Left kidney (tissue), 8 donors: ENCODE data around the gene SYNJ1. TPM values are rescaled to one million over a fixed set of nuclear protein-coding genes. Genes with fewer than 3 reads are reported as not detected.
A peak's percentile ranks its signal among the peaks of the same experiment; 100 is the strongest.
"Not testable (repeated sequence)": the region's sequence is repeated elsewhere in the genome, so short reads cannot be mapped to it uniquely, and the experiment has no call there.

Source experiments
- DNase-seq: peaks from one replicate; pipeline ENCODE4 v3.0.0-alpha.2; 2013
- long read RNA-seq, 8 donors: transcript quantifications; one replicate each; lab custom pipeline, GENCODE V29; 2026
- polyA plus RNA-seq: library from polyadenylated mRNA; unstranded; fragments of 120-200 nt; gene quantifications from one replicate; pipeline ENCODE4 v1.2.1, GENCODE V29; 2013; ENCODE audit not compliant: insufficient read length

SYNJ1 gene
- 19.4 TPM for polyA plus RNA-seq
- long read RNA-seq, donor 1 = 0 reads
- long read RNA-seq, donor 2 = 0 reads
- long read RNA-seq, donor 3 = 0 reads
- long read RNA-seq, donor 4 = 0 reads
- long read RNA-seq, donor 5 = 0 reads
- long read RNA-seq, donor 6 = 0 reads
- long read RNA-seq, donor 7, full-length matches to known transcripts = 1 of 1 reads
- long read RNA-seq, donor 7, partial matches to known transcripts = 0 of 1 reads
- long read RNA-seq, donor 7, other reads (novel, unspliced or antisense) = 0 of 1 reads
- long read RNA-seq, donor 8 = 0 reads

DNA sequence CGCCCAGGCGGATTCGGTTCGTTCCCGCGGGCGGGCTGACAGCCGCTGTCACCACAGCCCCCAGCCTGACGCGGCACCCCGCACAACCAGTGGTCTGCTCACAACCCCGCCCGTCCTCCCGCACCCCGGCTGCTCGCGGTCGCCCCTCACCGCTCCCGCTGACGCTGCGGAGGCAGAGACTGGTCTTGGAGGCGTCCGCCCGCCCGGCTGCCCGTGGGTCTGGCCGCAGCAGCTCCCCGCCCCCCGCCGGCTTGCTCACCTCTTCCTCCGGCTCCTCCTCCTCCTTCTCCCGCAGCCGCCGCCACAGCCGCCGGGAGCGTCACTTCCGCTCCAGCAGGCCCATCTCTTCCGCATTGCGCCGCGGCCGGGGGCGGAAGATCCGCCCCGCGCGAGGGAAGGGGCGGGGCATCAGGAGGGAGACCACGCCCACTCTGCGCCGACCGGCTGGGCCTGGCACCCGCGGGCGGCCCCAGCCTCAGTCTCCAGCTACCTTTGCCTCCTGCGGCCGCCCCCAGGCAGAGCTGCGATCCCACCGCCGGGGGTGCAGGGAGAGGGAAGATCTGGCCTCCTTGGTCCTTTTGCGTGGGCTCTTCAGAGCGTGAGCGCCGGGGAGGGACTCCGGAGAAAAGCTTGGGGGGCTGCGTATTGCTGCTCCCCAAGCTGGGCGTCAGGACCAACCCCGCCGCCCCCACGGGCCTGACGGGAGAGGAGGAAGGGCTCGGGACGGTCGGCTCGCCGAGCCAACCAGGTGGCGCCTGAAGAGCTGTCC is at the start of gene SYNJ1:
TSS of gene SYNJ1 (minus strand) at position 327 of the 769 bp plus-strand sequence. CDS start 1,118 bp downstream, outside the sequence.
- DNase-seq = peak; percentile 92

DNA sequence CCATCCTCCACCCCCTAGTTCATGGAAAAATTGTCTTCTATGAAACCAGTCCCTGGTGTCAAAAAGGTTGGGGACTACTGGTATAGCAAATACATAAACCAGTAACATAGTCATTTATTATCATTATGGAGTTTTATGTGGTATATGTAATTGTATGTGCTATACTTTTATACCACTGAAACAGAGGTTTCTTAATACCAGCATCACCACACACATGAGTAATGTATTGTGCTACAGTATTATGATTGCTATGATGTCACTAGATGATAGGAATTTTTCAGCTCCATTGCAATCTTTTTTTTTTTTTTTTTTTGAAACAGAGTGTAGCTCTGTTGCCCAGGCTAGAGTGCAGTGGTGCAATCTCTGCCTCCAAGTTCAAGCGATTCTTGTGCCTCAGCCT is 49.5 kb upstream of the SYNJ1 start:
- no peak for DNase-seq

DNA sequence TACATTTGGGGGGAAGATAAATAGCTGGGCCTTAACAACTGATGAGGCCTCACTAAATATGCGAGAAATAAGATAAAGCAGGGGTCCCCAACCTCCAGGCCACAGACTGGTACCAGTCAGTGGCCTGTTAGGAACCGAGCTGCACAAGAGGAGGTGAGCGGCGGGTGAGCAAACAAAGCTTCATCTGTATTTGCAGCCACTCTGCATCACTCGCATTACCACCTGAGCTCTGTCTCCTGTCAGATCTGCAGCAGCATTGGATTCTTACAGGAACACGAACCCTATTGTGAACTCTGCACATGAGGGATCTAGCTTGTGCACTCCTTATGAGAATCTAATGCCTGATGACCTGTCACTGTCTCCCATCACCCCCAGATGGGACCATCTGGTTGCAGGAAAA is 48.9 kb upstream of the SYNJ1 start:
- DNase-seq = no peak

- not testable (repeated sequence) for DNase-seq
Observed at GRCh38 chr21:32773048-32773344, 45.2 kb upstream of the SYNJ1 start.

- DNase-seq = peak; percentile 20
Observed at GRCh38 chr21:32772281-32773047, 44.7 kb upstream of the SYNJ1 start.

DNA sequence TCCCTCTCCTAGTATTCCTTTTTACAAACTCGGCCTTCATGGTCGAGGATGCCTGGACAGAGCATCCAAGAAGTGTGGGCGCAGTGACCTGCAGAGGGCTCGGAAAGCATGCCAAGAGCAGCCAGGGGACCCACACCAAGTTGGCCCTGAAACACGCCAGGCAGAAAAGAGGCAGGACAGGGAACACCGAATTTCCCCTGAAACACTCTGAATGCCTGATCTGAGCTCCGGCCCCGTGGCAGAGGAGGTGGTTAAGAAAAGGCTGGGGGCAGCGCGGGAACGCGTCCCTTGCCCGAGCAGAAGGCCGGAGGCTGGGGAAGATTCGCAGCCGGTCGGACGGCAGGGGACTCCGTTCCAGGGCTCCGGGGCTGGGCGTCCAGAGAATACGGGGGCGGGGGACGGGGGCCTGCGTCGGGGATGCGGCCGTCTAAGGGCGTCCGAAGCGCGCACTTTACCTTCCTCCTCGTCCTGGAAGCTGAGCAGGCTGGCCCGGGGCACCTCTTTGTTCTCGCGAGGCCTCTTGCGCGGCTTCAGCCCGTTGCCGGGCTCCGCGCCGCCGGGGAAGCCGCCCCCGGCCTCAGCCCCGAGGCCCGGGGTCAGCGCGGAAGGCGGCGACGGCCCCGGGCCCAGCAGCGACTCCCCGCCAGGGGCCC is 43.2 kb upstream of the SYNJ1 start:
- DNase-seq = peak; percentile 24

DNA sequence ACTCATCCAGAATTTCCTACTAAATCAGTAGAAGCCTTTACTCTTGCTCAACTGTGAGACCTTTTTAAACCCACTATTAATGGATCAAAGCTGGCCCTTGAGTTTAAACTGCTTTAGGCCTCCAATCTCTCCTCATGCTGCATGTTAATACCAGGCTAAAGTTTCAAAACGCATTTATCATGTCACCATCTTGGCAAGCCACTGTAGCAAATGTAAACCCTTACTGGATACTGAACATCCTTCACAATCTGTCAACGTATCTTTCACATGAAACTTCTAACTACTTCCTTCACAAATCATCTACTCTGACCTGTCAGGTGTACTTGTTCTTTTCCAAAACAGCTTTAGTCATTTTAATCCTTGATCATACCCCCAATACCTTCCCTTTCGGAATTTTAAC is 40.7 kb upstream of the SYNJ1 start:
- DNase-seq = no peak

DNA sequence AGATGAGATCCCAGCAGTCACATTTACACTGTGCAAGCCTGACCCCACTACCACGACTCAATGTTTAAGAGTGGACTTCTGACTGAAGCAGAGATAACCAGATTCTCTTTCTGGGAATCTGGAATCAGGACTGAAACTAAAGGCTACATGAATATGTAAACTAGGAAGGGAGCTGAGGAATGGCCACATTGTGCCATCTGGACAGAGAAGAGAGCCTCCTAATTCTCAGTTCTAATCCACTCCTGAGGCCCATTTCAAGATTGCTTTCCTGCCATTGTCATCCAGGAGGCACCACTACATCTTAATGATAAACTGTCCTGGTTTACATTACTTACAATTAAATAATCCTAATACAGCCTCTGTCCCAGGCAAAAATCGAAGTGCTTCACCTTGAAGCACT is 37.2 kb upstream of the SYNJ1 start:
- DNase-seq = no peak

GRCh38 chr21:32764186-32764585 is 36.4 kb upstream of the SYNJ1 start:
- no peak for DNase-seq

- DNase-seq = no peak
Observed at GRCh38 chr21:32757804-32758203, 30.0 kb upstream of the SYNJ1 start.

GRCh38 chr21:32756096-32756495 is 28.3 kb upstream of the SYNJ1 start:
- no peak for DNase-seq

DNA sequence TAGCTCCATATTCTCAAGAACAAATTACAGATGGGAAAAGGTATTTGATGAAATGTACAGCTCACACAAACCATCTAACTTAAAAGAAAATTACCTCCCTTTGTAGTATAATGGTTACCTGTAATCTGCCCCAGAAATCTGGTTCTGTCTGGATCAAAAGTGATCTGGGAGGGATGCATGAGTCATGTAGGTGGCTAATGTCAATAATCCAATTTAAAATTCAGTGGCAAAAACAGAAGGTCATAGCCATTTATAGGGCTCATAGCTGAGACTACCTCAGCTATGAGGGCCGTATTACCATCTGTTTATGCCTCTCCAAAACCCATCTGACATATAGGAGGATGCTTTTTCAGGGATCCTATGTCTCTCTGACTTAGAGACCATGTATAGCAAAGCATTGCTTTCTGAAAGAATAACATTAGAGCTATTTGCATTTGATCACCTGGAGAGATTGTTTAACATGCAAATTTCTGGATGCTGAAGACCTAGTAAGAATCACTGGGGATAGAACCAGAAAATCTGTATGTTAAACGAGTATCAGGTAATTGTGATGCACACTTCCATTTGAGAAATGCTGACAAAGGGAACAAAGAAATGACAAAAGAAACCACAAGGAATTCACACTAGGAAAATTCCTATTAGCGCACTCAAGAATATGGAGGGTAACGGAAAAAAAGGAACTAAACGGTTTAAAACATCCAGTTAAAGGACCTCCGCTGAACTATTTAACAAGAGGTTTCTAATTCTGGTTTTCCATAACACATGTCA is 26.2 kb upstream of the SYNJ1 start:
- no peak for DNase-seq

GRCh38 chr21:32750405-32750804 is 22.6 kb upstream of the SYNJ1 start:
- no peak for DNase-seq

DNA sequence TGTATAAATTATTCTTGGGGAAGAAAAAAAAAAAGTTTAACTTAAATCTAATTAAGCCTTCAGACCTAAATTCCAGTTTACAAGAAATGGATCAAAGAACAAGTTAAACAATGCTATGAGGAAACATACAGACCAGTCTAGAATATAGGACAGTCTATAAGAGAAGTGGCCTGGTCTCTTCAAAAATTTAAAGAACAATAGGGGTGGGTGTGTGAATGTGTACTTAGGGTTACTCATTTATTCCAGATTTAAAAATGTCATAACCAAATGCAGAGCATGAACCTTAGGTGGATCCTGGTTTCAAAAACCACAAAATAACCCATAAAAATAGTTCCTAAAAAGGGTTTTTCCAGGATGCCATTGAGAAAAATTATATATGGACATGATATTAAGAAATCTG is 21.8 kb upstream of the SYNJ1 start:
- no peak for DNase-seq

DNA sequence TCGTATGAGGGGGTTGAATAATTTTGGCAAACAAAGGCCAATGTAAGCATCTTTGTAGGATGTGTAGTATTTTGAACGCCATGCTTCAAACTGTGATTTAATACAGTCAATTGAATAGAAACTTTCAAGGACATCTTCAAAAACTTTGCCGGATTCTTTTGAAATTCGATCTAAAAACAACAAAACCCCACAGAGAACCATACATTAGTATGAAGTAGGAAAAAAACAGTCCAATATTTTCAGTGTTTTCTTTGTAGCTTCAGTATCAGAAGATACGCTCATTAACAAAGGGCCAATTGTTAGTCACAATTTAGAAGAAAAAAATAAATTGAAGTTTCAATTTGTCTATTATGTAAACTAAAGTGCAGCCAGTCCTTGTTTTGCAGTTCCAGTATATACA is 20.7 kb upstream of the SYNJ1 start:
- DNase-seq = no peak

DNA sequence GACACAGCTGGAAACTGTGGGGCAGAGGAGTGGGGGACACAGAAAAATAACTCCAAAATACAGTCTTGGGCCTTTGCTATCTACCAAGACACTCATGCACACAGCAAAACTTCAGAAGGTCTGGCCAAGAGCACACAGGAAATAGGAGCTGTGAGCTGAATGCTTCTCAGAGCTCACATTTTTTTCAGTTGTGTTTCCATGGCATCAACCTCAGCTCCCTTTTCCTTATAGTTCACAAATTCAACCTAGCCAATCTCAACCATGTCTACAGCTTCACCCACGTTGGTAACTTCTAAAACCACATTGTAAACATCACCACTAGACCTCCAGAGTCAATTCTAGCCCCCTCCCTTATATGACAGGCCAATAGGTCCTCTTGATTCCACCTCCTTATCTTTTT is 19.6 kb upstream of the SYNJ1 start:
- no peak for DNase-seq

DNA sequence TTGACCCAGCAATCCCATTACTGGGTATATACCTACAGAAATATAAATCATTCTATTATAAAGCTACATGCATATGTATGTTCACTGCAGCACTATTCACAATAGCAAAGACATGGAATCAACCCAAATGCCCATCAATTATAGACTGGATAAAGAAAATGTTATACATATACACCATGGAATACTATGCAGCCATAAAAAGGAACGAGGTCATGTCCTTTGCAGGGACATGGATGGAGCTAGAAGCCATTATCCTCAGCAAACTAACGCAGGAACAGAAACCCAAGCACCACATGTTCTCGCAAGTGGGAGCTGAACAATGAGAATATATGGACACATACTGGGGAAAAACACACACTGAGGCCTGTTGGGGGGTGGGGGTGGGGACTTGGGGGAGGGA is 18.9 kb upstream of the SYNJ1 start:
- not testable (repeated sequence) for DNase-seq

- no peak for DNase-seq
Observed at GRCh38 chr21:32742396-32742795, 14.6 kb upstream of the SYNJ1 start.

DNA sequence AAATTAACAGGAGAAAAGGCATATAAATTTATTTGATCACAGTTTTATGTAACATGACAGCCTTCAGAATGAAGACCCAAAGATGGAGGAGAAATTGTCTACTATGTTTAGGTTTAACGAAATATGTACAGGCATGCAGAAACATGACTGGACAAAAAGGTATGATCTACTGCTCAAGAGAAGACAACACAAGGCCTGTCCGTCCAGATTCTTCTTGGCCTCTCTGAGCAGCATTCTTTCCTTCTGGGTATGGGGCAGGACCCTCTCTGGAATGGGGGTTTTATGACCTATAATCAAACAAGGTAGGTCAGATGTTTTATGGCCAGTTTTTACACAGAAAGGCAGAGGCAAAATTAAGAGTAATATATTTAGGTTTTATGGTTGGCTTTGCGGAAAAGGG is 13.5 kb upstream of the SYNJ1 start:
- DNase-seq = no peak

DNA sequence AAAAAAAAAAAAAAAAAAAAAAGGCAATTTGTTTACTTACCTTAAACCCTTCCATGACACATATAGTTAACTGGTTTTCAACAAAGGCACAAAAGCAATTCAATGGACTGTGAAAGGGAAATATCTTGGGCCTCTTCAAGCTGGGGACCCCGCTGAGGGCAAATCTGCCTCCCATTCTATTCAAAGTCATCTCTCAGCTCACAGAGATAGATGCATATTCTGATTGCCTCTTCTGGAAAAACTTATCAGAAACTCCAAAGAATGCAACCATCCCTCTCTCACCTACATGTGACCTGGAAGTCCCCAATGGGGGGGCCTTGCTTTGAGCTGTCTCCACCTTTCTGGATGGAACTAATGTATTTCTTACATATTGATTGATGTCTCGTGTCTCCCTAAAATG is 12.1 kb upstream of the SYNJ1 start:
- no peak for DNase-seq

GRCh38 chr21:32736083-32736482 is 8.3 kb upstream of the SYNJ1 start:
- DNase-seq = not testable (repeated sequence)

GRCh38 chr21:32735524-32735923 is 7.7 kb upstream of the SYNJ1 start:
- no peak for DNase-seq
